ENCODE results near the gene ACAD11. TPM values are rescaled to one million over a fixed set of nuclear protein-coding genes. Genes with fewer than 3 reads are reported as not detected.
"Not testable (repeated sequence)": the region's sequence is repeated elsewhere in the genome, so short reads cannot be mapped to it uniquely, and the experiment has no call there.

ACAD11 gene
- total RNA-seq, 1 donor, result 29.8 TPM

- H3K4me3 ChIP-seq (ENCODE audit: low read length); H3K9me3 ChIP-seq (ENCODE audit: low read depth, low read length); H3K4me1 ChIP-seq (ENCODE audit: insufficient read depth, low read length); H3K27me3 ChIP-seq (ENCODE audit: insufficient read depth, low read length): not testable (repeated sequence)
Measured at GRCh38 chr3:132600614-132601013, 59.0 kb downstream of the ACAD11 start.

- Histone ChIP-seq H3K9me3 (ENCODE audit: low read depth, low read length) (no peaks in the 10 kb centered on the region), H3K4me1 (ENCODE audit: insufficient read depth, low read length) (no peaks in the 10 kb centered on the region), H3K4me3 (ENCODE audit: low read length) (no peak overlapping the region), H3K27me3 (ENCODE audit: insufficient read depth, low read length) (no peaks in the 10 kb centered on the region)
Measured at GRCh38 chr3:132598181-132598580, 61.4 kb downstream of the ACAD11 start.

- Histone ChIP-seq H3K4me1 (ENCODE audit: insufficient read depth, low read length) (no peaks in the 10 kb centered on the region), H3K9me3 (ENCODE audit: low read depth, low read length) (no peaks in the 10 kb centered on the region), H3K27me3 (ENCODE audit: insufficient read depth, low read length) (no peaks in the 10 kb centered on the region), H3K4me3 (ENCODE audit: low read length) (no peak overlapping the region)
Measured at GRCh38 chr3:132597660-132598059, 61.9 kb downstream of the ACAD11 start.

GRCh38 chr3:132596816-132597433, 62.7 kb downstream of the ACAD11 start, which contains the start of gene ACKR4:
Gene ACKR4, plus strand, starts transcription at chr3:132597270. Its CDS starts 3,128 bp downstream, at chr3:132600398.
- Histone ChIP-seq H3K27me3 (ENCODE audit: insufficient read depth, low read length) (no peaks in the 10 kb centered on the region), H3K9me3 (ENCODE audit: low read depth, low read length) (no peaks in the 10 kb centered on the region), H3K4me1 (ENCODE audit: insufficient read depth, low read length) (no peaks in the 10 kb centered on the region), H3K4me3 (ENCODE audit: low read length) (no peak within 1 kb of the TSS)

- no peaks in the 10 kb centered on the region for H3K9me3 ChIP-seq (ENCODE audit: low read depth, low read length)
- H3K4me3 ChIP-seq (ENCODE audit: low read length), result no peak overlapping the region
- H3K27me3 ChIP-seq (ENCODE audit: insufficient read depth, low read length), result no peaks in the 10 kb centered on the region
- H3K4me1 ChIP-seq (ENCODE audit: insufficient read depth, low read length), result no peaks in the 10 kb centered on the region
Measured at GRCh38 chr3:132596326-132596725, 63.3 kb downstream of the ACAD11 start.

DNA sequence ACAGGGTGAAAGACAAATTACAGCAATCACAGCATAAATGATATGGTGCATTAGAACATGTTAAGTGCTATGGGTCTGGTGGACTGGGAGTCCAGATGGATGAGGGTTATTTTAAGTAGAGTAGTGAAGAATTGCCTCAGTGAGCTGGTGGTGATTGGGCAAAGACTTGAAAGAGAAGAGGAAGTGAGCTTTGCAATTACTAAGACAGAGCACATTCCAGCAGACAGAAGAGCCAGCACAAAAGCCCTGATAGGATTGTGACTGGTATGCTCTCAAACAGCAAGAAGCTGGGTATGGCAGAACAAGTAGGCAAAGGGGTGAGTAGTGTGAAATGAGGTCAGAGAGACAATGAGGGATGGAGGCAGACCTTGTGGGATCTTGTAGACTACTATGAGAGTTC, 64.6 kb downstream of the ACAD11 start:
- Histone ChIP-seq H3K4me3 (ENCODE audit: low read length) (no peak overlapping the region), H3K27me3 (ENCODE audit: insufficient read depth, low read length) (no peaks in the 10 kb centered on the region), H3K9me3 (ENCODE audit: low read depth, low read length) (no peaks in the 10 kb centered on the region), H3K4me1 (ENCODE audit: insufficient read depth, low read length) (no peaks in the 10 kb centered on the region)

DNA sequence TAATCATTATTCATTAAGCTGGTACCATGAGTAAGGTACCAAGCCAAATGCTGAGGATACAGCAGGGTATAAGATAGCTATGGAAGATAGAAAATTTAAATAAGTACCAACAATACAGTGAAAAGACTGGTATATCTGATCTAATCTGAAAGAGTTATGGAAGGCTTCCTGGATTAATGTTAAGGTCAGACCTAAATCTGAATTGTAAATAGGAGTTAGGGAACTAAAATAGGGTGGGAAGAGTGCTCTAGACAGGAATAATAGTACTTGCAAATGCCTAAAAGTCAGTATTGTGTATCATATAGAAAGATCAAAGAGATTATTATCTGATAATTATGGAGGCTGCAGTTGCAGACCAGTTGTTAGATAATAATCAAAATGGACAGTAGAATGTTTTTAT, 65.1 kb downstream of the ACAD11 start:
- Histone ChIP-seq H3K4me3 (ENCODE audit: low read length) (no peak overlapping the region), H3K4me1 (ENCODE audit: insufficient read depth, low read length) (no peaks in the 10 kb centered on the region), H3K9me3 (ENCODE audit: low read depth, low read length) (no peaks in the 10 kb centered on the region), H3K27me3 (ENCODE audit: insufficient read depth, low read length) (no peaks in the 10 kb centered on the region)

GRCh38 chr3:132593947-132594323, 65.7 kb downstream of the ACAD11 start:
- H3K4me3 ChIP-seq (ENCODE audit: low read length), result no peak overlapping the region
- H3K27me3 ChIP-seq (ENCODE audit: insufficient read depth, low read length), result no peaks in the 10 kb centered on the region
- H3K9me3 ChIP-seq (ENCODE audit: low read depth, low read length), result no peaks in the 10 kb centered on the region
- H3K4me1 ChIP-seq (ENCODE audit: insufficient read depth, low read length), result no peaks in the 10 kb centered on the region

- Histone ChIP-seq H3K4me3 (ENCODE audit: low read length) (no peak overlapping the region), H3K9me3 (ENCODE audit: low read depth, low read length) (no peaks in the 10 kb centered on the region), H3K4me1 (ENCODE audit: insufficient read depth, low read length) (no peaks in the 10 kb centered on the region), H3K27me3 (ENCODE audit: insufficient read depth, low read length) (no peaks in the 10 kb centered on the region)
Measured at GRCh38 chr3:132593241-132593946, 66.2 kb downstream of the ACAD11 start.

GRCh38 chr3:132592216-132592615, 67.4 kb downstream of the ACAD11 start:
- Histone ChIP-seq H3K27me3 (ENCODE audit: insufficient read depth, low read length) (no peaks in the 10 kb centered on the region), H3K4me1 (ENCODE audit: insufficient read depth, low read length) (no peaks in the 10 kb centered on the region), H3K4me3 (ENCODE audit: low read length) (no peak overlapping the region), H3K9me3 (ENCODE audit: low read depth, low read length) (no peaks in the 10 kb centered on the region)

DNA sequence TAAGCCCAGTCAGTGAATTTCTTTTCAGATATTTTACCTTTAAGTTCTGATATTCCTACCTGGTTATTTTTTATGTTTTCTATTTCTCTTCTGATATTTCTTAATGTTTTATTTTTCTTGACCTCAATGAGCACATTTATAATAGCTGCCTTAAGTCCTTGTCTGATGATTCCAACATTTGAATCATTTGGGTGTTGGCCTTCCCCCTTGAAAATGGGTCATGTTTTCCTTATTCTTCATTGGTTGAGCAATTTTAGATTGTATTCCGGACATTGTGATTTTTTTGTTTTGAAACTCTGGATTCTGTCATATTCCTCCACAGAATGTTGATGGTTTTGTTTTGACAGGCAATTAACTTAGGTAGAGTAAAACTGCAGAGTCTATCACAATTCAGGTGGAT, 72.2 kb downstream of the ACAD11 start:
- H3K9me3 ChIP-seq (ENCODE audit: low read depth, low read length), result no peaks in the 10 kb centered on the region
- H3K27me3 ChIP-seq (ENCODE audit: insufficient read depth, low read length), result no peaks in the 10 kb centered on the region
- H3K4me1 ChIP-seq (ENCODE audit: insufficient read depth, low read length), result no peaks in the 10 kb centered on the region
- H3K4me3 ChIP-seq (ENCODE audit: low read length), result no peak overlapping the region

GRCh38 chr3:132573797-132574211, 85.8 kb downstream of the ACAD11 start:
- Histone ChIP-seq H3K4me3 (ENCODE audit: low read length) (no peak overlapping the region), H3K27me3 (ENCODE audit: insufficient read depth, low read length) (no peaks in the 10 kb centered on the region), H3K4me1 (ENCODE audit: insufficient read depth, low read length) (no peaks in the 10 kb centered on the region), H3K9me3 (ENCODE audit: low read depth, low read length) (no peaks in the 10 kb centered on the region)

DNA sequence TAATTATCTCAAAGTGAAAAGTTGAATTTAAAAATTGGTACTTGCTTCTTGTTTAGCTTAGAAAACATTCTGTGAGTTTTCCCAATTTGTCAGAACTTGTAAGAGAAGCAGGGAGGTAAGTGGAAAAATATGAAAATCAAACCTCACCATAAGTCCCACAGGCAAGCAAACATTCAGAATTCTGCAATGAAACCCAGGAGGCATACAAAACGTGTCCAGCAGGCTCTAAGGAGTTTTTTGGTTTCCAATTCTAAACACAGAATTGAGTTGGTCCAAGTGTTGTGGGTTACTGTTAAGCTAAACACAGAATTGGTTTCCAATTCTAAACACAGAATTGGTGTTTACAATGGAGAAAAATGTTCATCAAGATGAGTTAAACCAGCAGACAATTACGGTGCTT, 89.6 kb downstream of the ACAD11 start:
- no peak overlapping the region for H3K4me3 ChIP-seq (ENCODE audit: low read length)
- H3K4me1 ChIP-seq (ENCODE audit: insufficient read depth, low read length), result no peaks in the 10 kb centered on the region
- no peaks in the 10 kb centered on the region for H3K9me3 ChIP-seq (ENCODE audit: low read depth, low read length)
- H3K27me3 ChIP-seq (ENCODE audit: insufficient read depth, low read length), result no peaks in the 10 kb centered on the region

GRCh38 chr3:132569580-132569979, 90.0 kb downstream of the ACAD11 start:
- H3K4me1 ChIP-seq (ENCODE audit: insufficient read depth, low read length), result no peaks in the 10 kb centered on the region
- no peak overlapping the region for H3K4me3 ChIP-seq (ENCODE audit: low read length)
- H3K9me3 ChIP-seq (ENCODE audit: low read depth, low read length), result no peaks in the 10 kb centered on the region
- H3K27me3 ChIP-seq (ENCODE audit: insufficient read depth, low read length), result no peaks in the 10 kb centered on the region

GRCh38 chr3:132569153-132569552, 90.5 kb downstream of the ACAD11 start:
- H3K4me1 ChIP-seq (ENCODE audit: insufficient read depth, low read length), result no peaks in the 10 kb centered on the region
- no peaks in the 10 kb centered on the region for H3K9me3 ChIP-seq (ENCODE audit: low read depth, low read length)
- no peak overlapping the region for H3K4me3 ChIP-seq (ENCODE audit: low read length)
- no peaks in the 10 kb centered on the region for H3K27me3 ChIP-seq (ENCODE audit: insufficient read depth, low read length)

DNA sequence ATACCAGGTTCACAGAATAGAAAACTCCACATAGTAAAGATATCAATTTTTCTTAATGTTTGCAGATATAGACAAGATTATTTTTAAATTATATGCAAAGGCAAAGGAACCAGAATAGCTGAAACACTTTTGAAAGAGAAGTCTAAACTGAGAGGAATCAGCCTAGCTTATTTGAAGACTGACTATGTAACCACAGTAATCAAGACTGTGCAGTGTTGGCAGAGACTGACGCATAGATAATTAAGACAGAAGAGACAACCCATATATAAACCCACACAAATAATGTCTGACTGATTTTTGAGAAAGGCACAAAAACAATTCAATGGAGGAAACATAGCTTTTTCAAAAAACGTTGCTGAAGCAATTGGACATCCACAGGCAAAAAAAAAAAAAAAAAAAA, 91.2 kb downstream of the ACAD11 start:
- no peak overlapping the region for H3K4me3 ChIP-seq (ENCODE audit: low read length)
- no peaks in the 10 kb centered on the region for H3K9me3 ChIP-seq (ENCODE audit: low read depth, low read length)
- no peaks in the 10 kb centered on the region for H3K4me1 ChIP-seq (ENCODE audit: insufficient read depth, low read length)
- no peaks in the 10 kb centered on the region for H3K27me3 ChIP-seq (ENCODE audit: insufficient read depth, low read length)

Data from mononuclear cell (primary cell).